ENCODE data around the gene LRRC25.

LRRC25 gene

GRCh38 chr19:18377026-18377425 is 20.4 kb downstream of the LRRC25 start:
- no peak for TF ChIP-seq CTCF (IDR thresholded peaks at IDR 0.05)
- H3K9me3 Mint-ChIP-seq = no peaks in the 10 kb centered on the region
- H3K4me3 Mint-ChIP-seq = no peak overlapping the region
- H3K36me3 Mint-ChIP-seq (ENCODE audit: low read depth) = no peaks in the 10 kb centered on the region
- peak overlapping the region; percentile 83 for H3K27ac Mint-ChIP-seq
- H3K27me3 Mint-ChIP-seq (ENCODE audit: low read depth, poor library complexity) = peaks cover 4% of the 10 kb centered on the region
- DNase-seq = no peak
- H3K4me1 Mint-ChIP-seq = peaks cover 41% of the 10 kb centered on the region

- H3K4me1 Mint-ChIP-seq = peaks cover 37% of the 10 kb centered on the region
- no peaks in the 10 kb centered on the region for H3K36me3 Mint-ChIP-seq (ENCODE audit: low read depth)
- no peaks in the 10 kb centered on the region for H3K27me3 Mint-ChIP-seq (ENCODE audit: low read depth, poor library complexity)
- peak overlapping the region; percentile 97 for H3K27ac Mint-ChIP-seq
- H3K4me3 Mint-ChIP-seq = no peak overlapping the region
- H3K9me3 Mint-ChIP-seq = no peaks in the 10 kb centered on the region
- no peak for TF ChIP-seq CTCF (IDR thresholded peaks at IDR 0.05)
- DNase-seq = peak; percentile 75
Observed at GRCh38 chr19:18373892-18374629, 23.4 kb downstream of the LRRC25 start.

DNA sequence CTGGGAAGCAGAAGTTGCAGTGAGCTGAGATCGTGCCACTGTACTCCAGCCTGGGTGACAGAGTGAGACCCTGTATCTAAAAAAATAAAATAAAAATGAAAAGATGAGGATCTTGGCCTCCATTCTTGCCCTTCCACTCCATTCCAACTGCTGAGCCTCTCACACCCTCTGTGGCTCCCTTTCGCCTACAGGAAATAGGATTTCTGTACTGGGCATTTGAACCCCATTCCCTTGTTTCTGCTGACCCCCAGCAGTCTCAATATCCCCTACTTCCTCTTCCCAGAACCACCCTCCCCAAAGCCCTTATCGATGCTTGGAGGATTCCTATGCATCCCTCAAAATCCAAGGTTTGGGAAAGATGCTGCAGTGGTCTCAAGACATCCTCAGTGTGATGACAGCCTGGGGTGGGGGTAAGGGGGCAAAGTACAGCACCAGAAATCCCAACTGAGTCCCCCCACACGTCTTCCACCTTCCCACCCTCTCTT is 24.0 kb downstream of the LRRC25 start:
- Mint-ChIP-seq H3K4me3 (no peak overlapping the region), H3K4me1 (peaks cover 43% of the 10 kb centered on the region), H3K36me3 (ENCODE audit: low read depth) (no peaks in the 10 kb centered on the region), H3K27ac (peak overlapping the region; percentile 97), H3K27me3 (ENCODE audit: low read depth, poor library complexity) (no peaks in the 10 kb centered on the region), H3K9me3 (no peaks in the 10 kb centered on the region)
- TF ChIP-seq CTCF (IDR thresholded peaks at IDR 0.05) = no peak
- no peak for DNase-seq

- no peaks in the 10 kb centered on the region for H3K27me3 Mint-ChIP-seq (ENCODE audit: low read depth, poor library complexity)
- H3K36me3 Mint-ChIP-seq (ENCODE audit: low read depth) = peaks cover 5% of the 10 kb centered on the region
- no peak for DNase-seq
- TF ChIP-seq CTCF (IDR thresholded peaks at IDR 0.05) = no peak
- peak overlapping the region; percentile 95 for H3K27ac Mint-ChIP-seq
- no peak overlapping the region for H3K4me3 Mint-ChIP-seq
- H3K4me1 Mint-ChIP-seq = peaks cover 42% of the 10 kb centered on the region
- peaks cover 7% of the 10 kb centered on the region for H3K9me3 Mint-ChIP-seq
Observed at GRCh38 chr19:18368504-18369222, 28.8 kb downstream of the LRRC25 start.

GRCh38 chr19:18366021-18366435 is 31.4 kb downstream of the LRRC25 start:
- no peak for DNase-seq
- no peak overlapping the region for H3K4me3 Mint-ChIP-seq
- H3K4me1 Mint-ChIP-seq = peaks cover 39% of the 10 kb centered on the region
- H3K27ac Mint-ChIP-seq = no peak overlapping the region
- no peak for TF ChIP-seq CTCF (IDR thresholded peaks at IDR 0.05)
- peaks cover 2% of the 10 kb centered on the region for H3K27me3 Mint-ChIP-seq (ENCODE audit: low read depth, poor library complexity)
- H3K36me3 Mint-ChIP-seq (ENCODE audit: low read depth) = peaks cover 10% of the 10 kb centered on the region
- H3K9me3 Mint-ChIP-seq = peaks cover 10% of the 10 kb centered on the region

All from nephron progenitor cell (in vitro differentiated cells).